Measurements from ENCODE around the gene GLYATL2.

DNA sequence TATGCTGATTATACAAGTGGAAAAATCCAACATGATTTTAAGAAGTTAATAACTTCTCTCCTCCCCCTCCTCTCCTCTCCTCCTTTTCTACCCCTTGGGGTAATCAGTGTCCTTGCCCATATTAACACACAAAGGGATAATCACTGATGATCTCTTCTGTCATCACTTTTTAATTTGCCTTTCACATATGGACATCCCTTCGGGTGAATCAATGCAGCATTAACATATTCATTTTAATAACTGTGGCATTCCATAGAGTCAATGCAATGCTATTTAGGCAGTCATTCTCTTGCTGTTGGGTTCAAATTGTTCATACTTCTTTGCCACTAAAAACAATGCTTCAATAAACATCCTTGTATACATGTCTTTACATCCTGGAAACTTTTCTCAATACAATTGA is 42.9 kb upstream of the GLYATL2 start:
- TF ChIP-seq, protein P1, sequence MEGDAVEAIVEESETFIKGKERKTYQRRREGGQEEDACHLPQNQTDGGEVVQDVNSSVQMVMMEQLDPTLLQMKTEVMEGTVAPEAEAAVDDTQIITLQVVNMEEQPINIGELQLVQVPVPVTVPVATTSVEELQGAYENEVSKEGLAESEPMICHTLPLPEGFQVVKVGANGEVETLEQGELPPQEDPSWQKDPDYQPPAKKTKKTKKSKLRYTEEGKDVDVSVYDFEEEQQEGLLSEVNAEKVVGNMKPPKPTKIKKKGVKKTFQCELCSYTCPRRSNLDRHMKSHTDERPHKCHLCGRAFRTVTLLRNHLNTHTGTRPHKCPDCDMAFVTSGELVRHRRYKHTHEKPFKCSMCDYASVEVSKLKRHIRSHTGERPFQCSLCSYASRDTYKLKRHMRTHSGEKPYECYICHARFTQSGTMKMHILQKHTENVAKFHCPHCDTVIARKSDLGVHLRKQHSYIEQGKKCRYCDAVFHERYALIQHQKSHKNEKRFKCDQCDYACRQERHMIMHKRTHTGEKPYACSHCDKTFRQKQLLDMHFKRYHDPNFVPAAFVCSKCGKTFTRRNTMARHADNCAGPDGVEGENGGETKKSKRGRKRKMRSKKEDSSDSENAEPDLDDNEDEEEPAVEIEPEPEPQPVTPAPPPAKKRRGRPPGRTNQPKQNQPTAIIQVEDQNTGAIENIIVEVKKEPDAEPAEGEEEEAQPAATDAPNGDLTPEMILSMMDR (IDR thresholded peaks at IDR 0.05) = no peak
- no peak for TF ChIP-seq POLR2A (IDR thresholded peaks at IDR 0.05)

Measured in Peyer's patch (tissue), 4 donors.